Measurements from ENCODE around the gene ZFAND4. TPM values are rescaled to one million over a fixed set of nuclear protein-coding genes. Genes with fewer than 3 reads are reported as not detected.

The ZFAND4 gene
- total RNA-seq, 1 experiment from 2014 or later, result 17.2 TPM

DNA sequence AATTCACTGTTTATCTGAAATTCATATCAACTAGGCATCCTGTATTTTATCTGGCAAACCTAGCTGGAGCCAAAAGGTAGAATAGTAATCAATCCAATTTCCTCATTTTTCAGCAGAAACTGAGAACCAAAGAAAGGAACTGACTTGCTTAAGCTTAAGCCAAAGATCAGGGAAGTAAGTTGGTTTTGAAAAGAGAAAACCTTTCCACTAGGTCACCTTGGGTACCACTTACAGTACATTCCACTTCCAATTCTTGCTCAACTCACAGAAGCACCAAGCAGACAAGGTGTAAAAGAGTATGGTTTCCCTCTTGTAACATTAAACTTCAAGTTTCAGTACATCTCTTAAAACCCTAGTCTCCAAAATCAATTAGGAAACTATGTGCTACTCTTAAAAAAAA lies 79.6 kb downstream of the ZFAND4 start:
- Histone ChIP-seq H3K79me1 (ENCODE audit: insufficient read depth, low read depth, low read length, poor library complexity, severe bottlenecking) (no peaks in the 10 kb centered on the region), H3K56ac (ENCODE audit: insufficient read length, low read depth, low read length) (no peak overlapping the region), H3T11ph (ENCODE audit: low read length) (no peak overlapping the region), H2BK120ac (ENCODE audit: low read depth, low read length, poor library complexity, severe bottlenecking) (no peak overlapping the region), H2BK15ac (ENCODE audit: low read depth, low read length) (no peak overlapping the region), H3K18ac (ENCODE audit: insufficient read length, low read depth, low read length) (no peak overlapping the region), H2BK12ac (ENCODE audit: insufficient read length, low read depth, low read length) (no peak overlapping the region), H3K23me2 (ENCODE audit: insufficient read length, low read depth, low read length, poor library complexity, severe bottlenecking) (no peaks in the 10 kb centered on the region), H4K91ac (ENCODE audit: insufficient read length, low read depth, low read length) (no peak overlapping the region), H3K27ac (ENCODE audit: insufficient read length, low read depth, low read length) (no peak overlapping the region), H3K4me2 (ENCODE audit: insufficient read depth, insufficient read length, low read length) (peak overlapping the region; percentile 71), H2BK20ac (ENCODE audit: low read depth, low read length, poor library complexity, severe bottlenecking) (no peak overlapping the region), H2BK5ac (ENCODE audit: insufficient read length, low read length) (no peak overlapping the region), H3K4me1 (ENCODE audit: insufficient read depth, low read length) (0 out of 2 replicates have a peak, but pooled peaks cover 2% of the 10 kb centered on the region), H4K20me1 (ENCODE audit: control insufficient read depth, insufficient read depth, insufficient read length) (no peaks in the 10 kb centered on the region), H3K4ac (ENCODE audit: low read depth, low read length) (no peak overlapping the region), H4K8ac (replicated peaks; ENCODE audit: insufficient read length, low read depth, low read length) (no peak overlapping the region), H2AFZ (ENCODE audit: low read length) (no peak overlapping the region), H3K14ac (ENCODE audit: insufficient read depth, low read length) (no peak overlapping the region), H2AK5ac (ENCODE audit: insufficient read length, low read length) (no peak overlapping the region), H3K79me2 (ENCODE audit: insufficient read depth, low read length) (no peaks in the 10 kb centered on the region), H3K27me3 (ENCODE audit: insufficient read depth, low read length) (no peaks in the 10 kb centered on the region), H3K9ac (ENCODE audit: extremely low read depth, insufficient read length, low read length) (no peak overlapping the region), H4K5ac (ENCODE audit: insufficient read length, low read depth, low read length) (no peak overlapping the region), H3K9me3 (ENCODE audit: control insufficient read depth, low read depth, low read length) (no peaks in the 10 kb centered on the region), H3K23ac (ENCODE audit: insufficient read length, low read depth, low read length) (no peak overlapping the region)
- Mint-ChIP-seq H3K4me1 (peaks cover 15 to 16% of the 10 kb centered on the region in 2 experiments), H3K27ac (no peak overlapping the region), H3K4me3 (peak overlapping the region; percentile 80 to 97; a peak in 3 of 5 replicates), H3K27me3 (ENCODE audit: low read depth) (peaks cover 21% of the 10 kb centered on the region), H3K36me3 (ENCODE audit: insufficient read depth in 1 of 3, low read depth in 3 of 3) (peaks cover 0 to 1% (median 0%) of the 10 kb centered on the region in 3 experiments; a peak in 2 of 7 replicates), H3K9me3 (no peaks in the 10 kb centered on the region)
- DNase-seq, result no peak
- TF ChIP-seq, protein P1, sequence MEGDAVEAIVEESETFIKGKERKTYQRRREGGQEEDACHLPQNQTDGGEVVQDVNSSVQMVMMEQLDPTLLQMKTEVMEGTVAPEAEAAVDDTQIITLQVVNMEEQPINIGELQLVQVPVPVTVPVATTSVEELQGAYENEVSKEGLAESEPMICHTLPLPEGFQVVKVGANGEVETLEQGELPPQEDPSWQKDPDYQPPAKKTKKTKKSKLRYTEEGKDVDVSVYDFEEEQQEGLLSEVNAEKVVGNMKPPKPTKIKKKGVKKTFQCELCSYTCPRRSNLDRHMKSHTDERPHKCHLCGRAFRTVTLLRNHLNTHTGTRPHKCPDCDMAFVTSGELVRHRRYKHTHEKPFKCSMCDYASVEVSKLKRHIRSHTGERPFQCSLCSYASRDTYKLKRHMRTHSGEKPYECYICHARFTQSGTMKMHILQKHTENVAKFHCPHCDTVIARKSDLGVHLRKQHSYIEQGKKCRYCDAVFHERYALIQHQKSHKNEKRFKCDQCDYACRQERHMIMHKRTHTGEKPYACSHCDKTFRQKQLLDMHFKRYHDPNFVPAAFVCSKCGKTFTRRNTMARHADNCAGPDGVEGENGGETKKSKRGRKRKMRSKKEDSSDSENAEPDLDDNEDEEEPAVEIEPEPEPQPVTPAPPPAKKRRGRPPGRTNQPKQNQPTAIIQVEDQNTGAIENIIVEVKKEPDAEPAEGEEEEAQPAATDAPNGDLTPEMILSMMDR (conservative IDR thresholded peaks at IDR 0.05), result no peak

Measured in H9 (cell line).